Right atrium auricular region (tissue), 2 donors: Measurements from ENCODE around the gene APP. TPM values are rescaled to one million over a fixed set of nuclear protein-coding genes. Genes with fewer than 3 reads are reported as not detected.

ENCODE experiments used
- DNase-seq: peaks from one replicate; pipeline ENCODE4 v3.0.0-alpha.2; 2019; ENCODE audit warnings: low spot score
- H3K27ac ChIP-seq, 2 donors: fragments of 200-600 bp; sonication (generic); 1 replicate in 1 of 2; 2 replicates in 1 of 2; pipeline ENCODE4 v1.5.1; 2016 to 2019
- H3K27me3 ChIP-seq, 2 donors: fragments of 200-600 bp; sonication (generic); one replicate each; pipeline versions ENCODE4 v1.5.1 to v1.6.0; 2017 to 2019
- H3K36me3 ChIP-seq: fragments of 200-600 bp; sonication (generic); one replicate; pipeline ENCODE4 v1.5.1; 2016
- H3K4me1 ChIP-seq, 2 donors: fragments of 200-600 bp; sonication (generic); one replicate each; pipeline versions ENCODE4 v1.5.1 to v1.6.0; 2017 to 2019
- H3K4me3 ChIP-seq, 2 donors: fragments of 200-600 bp; sonication (generic); 1 replicate in 1 of 2; 2 replicates in 1 of 2; pipeline ENCODE4 v1.5.1; 2017 to 2019; ENCODE audit warnings: mild to moderate bottlenecking in 1 of 2, moderate library complexity in 1 of 2
- H3K9me3 ChIP-seq, 2 donors: fragments of 200-600 bp; sonication (generic); one replicate each; pipeline ENCODE4 v1.5.1; 2019
- total RNA-seq, 2 donors: library from RNA; depleted of rRNA; stranded (reverse); fragments of >200 nt; gene quantifications; one replicate each; pipeline ENCODE4 v1.1.0, GENCODE V29; 2016
- TF ChIP-seq, protein P1 (sequence below), 2 donors: fragments of 200-600 bp; sonication (generic); IDR thresholded peaks; one replicate each; pipeline ENCODE4 v1.5.1; 2019; ENCODE audit warnings: antibody characterized with exemption in 2 of 2

Gene APP
- total RNA-seq, 2 donors from 2014 or later, result 326 to 389 TPM

DNA sequence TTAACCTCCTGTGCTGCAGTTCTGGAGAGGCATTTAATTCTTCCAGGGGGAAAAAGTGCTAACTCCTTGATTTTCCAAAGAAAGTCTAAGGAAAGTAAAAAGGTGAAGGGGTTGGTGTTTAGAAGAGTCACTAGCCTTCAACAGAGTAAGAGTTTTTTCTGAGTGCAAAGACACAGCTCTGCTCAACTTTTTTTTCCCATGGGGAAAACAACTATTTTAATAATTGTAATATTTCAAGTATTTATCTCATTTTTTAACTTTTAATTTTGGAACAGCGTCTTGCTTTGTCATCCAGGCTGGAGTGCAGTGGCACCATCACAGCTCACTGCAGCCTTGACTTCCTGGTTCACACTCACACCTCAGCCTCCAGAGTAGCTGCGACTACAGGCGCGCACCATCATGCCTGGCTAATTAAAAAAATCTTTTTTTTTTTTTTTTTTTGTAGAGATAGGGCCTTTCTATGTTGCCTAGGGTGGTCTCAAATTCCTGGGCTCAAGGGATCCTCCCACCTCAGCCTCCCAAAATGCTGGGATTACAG is 202.6 kb downstream of the APP start:
- TF ChIP-seq, protein P1, sequence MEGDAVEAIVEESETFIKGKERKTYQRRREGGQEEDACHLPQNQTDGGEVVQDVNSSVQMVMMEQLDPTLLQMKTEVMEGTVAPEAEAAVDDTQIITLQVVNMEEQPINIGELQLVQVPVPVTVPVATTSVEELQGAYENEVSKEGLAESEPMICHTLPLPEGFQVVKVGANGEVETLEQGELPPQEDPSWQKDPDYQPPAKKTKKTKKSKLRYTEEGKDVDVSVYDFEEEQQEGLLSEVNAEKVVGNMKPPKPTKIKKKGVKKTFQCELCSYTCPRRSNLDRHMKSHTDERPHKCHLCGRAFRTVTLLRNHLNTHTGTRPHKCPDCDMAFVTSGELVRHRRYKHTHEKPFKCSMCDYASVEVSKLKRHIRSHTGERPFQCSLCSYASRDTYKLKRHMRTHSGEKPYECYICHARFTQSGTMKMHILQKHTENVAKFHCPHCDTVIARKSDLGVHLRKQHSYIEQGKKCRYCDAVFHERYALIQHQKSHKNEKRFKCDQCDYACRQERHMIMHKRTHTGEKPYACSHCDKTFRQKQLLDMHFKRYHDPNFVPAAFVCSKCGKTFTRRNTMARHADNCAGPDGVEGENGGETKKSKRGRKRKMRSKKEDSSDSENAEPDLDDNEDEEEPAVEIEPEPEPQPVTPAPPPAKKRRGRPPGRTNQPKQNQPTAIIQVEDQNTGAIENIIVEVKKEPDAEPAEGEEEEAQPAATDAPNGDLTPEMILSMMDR (IDR thresholded peaks at IDR 0.05), result no peak
- H3K36me3 ChIP-seq, result no peaks in the 10 kb centered on the region
- no peak for DNase-seq
- no peaks in the 10 kb centered on the region for H3K9me3 ChIP-seq
- H3K27ac ChIP-seq, result peak overlapping the region in 1 of 2 donors; percentile 40
- H3K27me3 ChIP-seq, result no peaks in the 10 kb centered on the region
- H3K4me3 ChIP-seq, result no peak overlapping the region
- peaks cover 0 to 30% of the 10 kb centered on the region in 2 donors for H3K4me1 ChIP-seq

DNA sequence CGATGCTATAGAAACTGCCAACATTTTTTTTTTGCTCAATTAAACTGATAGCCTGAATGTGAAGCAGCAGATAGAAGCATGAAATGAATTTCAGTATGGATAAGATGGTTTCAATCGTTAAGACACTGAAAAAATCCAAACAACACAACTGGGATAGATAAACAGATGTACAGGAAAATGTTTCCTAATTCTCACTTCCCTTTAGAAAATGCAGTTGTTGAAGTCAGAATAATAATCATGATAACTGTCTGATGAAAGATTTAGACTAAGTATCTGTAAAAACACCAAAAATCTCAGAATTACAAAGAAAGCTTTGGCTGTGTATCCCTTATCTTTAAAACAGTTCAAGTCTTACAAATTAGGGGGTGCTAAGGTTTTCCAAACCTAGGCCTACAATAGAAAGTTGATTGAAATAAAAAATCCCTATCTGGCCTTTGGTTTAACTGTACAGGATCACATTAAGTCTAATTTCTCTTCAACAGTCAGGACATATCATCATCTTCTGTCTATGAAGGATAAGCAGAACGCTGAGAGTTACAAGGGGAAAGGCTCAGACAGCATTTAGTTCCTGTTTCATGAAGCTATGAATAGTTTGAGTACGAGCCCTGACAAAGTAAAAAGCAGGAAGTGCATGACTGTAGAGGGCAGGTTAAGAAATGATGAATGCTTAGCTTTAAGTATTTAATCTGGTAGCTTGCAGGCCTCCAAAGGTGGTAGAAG is 203.2 kb downstream of the APP start:
- Histone ChIP-seq H3K9me3 (no peaks in the 10 kb centered on the region), H3K27ac (peak overlapping the region in 1 of 2 donors; percentile 40), H3K4me3 (no peak overlapping the region), H3K36me3 (no peaks in the 10 kb centered on the region), H3K27me3 (no peaks in the 10 kb centered on the region), H3K4me1 (peaks cover 0 to 30% of the 10 kb centered on the region in 2 donors)
- no peak for DNase-seq
- TF ChIP-seq, protein P1 (IDR thresholded peaks at IDR 0.05), result no peak

DNA sequence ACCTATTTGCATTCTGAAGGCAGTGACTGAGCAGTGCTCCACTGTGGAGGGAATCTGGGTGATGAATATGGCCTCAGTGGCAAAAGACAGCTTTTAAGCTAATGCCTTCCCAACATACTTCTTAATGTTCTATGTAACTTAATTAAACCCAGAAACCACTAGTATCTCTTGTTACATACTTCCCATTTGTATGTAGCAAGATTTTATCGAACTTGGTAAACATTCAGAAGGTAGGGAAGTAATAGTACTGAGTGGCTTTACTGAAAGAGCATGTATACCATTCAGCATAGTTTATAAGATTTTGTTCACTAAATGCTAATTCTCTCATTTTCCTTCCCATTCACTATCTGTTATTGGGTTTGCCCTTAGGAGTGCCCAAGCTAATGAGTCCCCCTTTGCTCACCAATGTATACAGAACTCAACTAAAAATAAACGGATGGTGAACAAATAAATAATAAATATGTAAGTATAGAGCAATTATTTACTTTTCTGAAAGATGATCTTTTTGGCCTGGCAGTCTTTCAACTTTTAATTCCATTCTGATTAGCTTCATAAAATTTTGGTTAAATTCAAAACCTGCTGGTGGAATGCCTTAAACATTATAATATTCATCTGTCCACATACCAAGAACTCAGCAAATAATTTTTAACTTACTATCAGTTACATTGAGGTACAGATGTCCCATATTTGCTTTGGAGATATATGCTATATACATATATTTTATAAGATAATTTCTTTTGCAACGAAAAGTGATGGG is 204.4 kb downstream of the APP start:
- Histone ChIP-seq H3K36me3 (no peaks in the 10 kb centered on the region), H3K4me3 (no peak overlapping the region), H3K4me1 (peaks cover 0 to 30% of the 10 kb centered on the region in 2 donors), H3K27ac (no peak overlapping the region), H3K9me3 (no peaks in the 10 kb centered on the region), H3K27me3 (no peaks in the 10 kb centered on the region)
- DNase-seq, result no peak
- TF ChIP-seq, protein P1 (IDR thresholded peaks at IDR 0.05), result no peak

DNA sequence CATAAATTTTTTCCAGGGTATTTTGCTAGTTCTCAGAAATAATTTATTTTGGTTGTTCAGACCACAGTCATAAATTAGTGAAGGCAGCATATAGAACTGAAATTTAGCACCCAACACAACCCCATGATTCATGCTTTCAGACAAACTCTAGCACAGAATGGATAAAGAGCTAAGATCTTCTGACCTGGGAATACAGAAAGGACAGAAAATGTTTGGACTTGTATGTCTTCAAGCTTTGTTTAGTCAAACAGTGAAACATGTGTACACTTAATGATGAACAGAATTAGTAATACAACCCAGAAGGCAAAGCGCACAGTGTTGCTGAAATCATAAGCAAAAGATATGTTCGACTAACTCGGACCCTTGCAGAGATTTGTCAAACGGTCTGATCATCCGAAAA is 205.6 kb downstream of the APP start:
- no peaks in the 10 kb centered on the region for H3K27me3 ChIP-seq
- no peak overlapping the region for H3K27ac ChIP-seq
- DNase-seq, result no peak
- no peaks in the 10 kb centered on the region for H3K36me3 ChIP-seq
- TF ChIP-seq, protein P1 (IDR thresholded peaks at IDR 0.05), result no peak
- H3K4me1 ChIP-seq, result peaks cover 0 to 24% of the 10 kb centered on the region in 2 donors
- H3K4me3 ChIP-seq, result no peak overlapping the region
- H3K9me3 ChIP-seq, result no peaks in the 10 kb centered on the region

DNA sequence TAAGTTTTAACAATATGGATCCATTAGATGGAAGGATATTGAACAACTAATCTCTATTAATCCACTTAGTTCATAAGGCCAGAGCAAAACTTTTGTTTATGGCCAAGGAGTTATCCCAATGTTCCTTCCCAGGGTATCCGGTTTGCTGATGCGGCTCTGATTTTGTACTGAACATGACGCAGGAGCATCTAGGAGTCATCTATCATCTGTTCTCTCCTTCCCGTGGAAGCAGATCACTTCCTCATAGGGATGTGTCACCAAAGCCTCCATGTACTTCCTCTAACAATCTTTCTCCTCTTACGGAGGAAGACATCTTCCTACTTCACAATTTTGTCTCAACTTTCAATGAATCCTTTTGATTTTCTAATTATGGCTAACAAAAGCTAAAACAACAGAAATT is 206.6 kb downstream of the APP start:
- Histone ChIP-seq H3K27me3 (no peaks in the 10 kb centered on the region), H3K9me3 (no peaks in the 10 kb centered on the region), H3K36me3 (no peaks in the 10 kb centered on the region), H3K4me3 (no peak overlapping the region), H3K4me1 (peaks cover 0 to 23% of the 10 kb centered on the region in 2 donors), H3K27ac (peak overlapping the region; percentile 23 to 33)
- DNase-seq, result no peak
- TF ChIP-seq, protein P1 (IDR thresholded peaks at IDR 0.05), result no peak
